Astrocyte (in vitro differentiated cells and primary cell): Measurements from ENCODE around the gene MBNL2. TPM values are rescaled to one million over a fixed set of nuclear protein-coding genes. Genes with fewer than 3 reads are reported as not detected.

Experiments used
- DNase-seq: peaks from one replicate; pipeline ENCODE4 v3.0.0-alpha.2; 2010; ENCODE audit warnings: low read depth
- FAIRE-seq: peaks from 2 replicates; lab custom pipeline; 2011; peaks lifted over from hg19 to GRCh38; lab: Jason Lieb, UNC
- H2AFZ ChIP-seq: 2 replicates; pipeline ENCODE4 v1.6.0; 2012; ENCODE audit warnings: low read depth, low read length, inconsistent platforms
- H3K27ac ChIP-seq: 2 replicates; pipeline ENCODE4 v1.5.1; 2011; ENCODE audit warnings: low read depth, low read length, inconsistent platforms
- H3K27me3 ChIP-seq: 2 replicates; pipeline ENCODE4 v1.6.0; 2011; ENCODE audit warnings: low read length, inconsistent platforms; ENCODE audit not compliant: insufficient read depth
- H3K36me3 ChIP-seq: 2 replicates; pipeline ENCODE4 v1.5.1; 2011; ENCODE audit warnings: low read length, inconsistent platforms; ENCODE audit not compliant: insufficient read depth
- H3K4me1 ChIP-seq: 2 replicates; pipeline ENCODE4 v1.5.1; 2011; ENCODE audit warnings: low read length, inconsistent platforms; ENCODE audit not compliant: insufficient read depth
- H3K4me2 ChIP-seq: 2 replicates; pipeline ENCODE4 v1.6.0; 2012; ENCODE audit warnings: low read length, inconsistent platforms
- H3K4me3 ChIP-seq: 2 replicates; pipeline ENCODE4 v1.5.1; 2011; ENCODE audit warnings: low read depth, mild to moderate bottlenecking, low read length, inconsistent platforms; ENCODE audit not compliant: insufficient read depth
- H3K79me2 ChIP-seq: 2 replicates; pipeline ENCODE4 v1.6.0; 2012; ENCODE audit warnings: mild to moderate bottlenecking, low read length, inconsistent platforms; ENCODE audit not compliant: insufficient read depth
- H3K9ac ChIP-seq: 2 replicates; pipeline ENCODE4 v1.6.0; 2012; ENCODE audit warnings: mild to moderate bottlenecking, low read length, inconsistent platforms
- H3K9me3 ChIP-seq: 2 replicates; pipeline ENCODE4 v1.5.1; 2012; ENCODE audit warnings: low read depth, mild to moderate bottlenecking, low read length, inconsistent platforms; ENCODE audit not compliant: insufficient read depth
- H4K20me1 ChIP-seq: 2 replicates; pipeline ENCODE4 v1.6.0; 2012; ENCODE audit warnings: low read length, inconsistent platforms; ENCODE audit not compliant: insufficient read depth
- H3K27ac Mint-ChIP-seq: one replicate; pipeline ENCODE4 v1.8.0; 2021; ENCODE audit warnings: mild to moderate bottlenecking, mixed read lengths; ENCODE audit not compliant: unreplicated experiment
- H3K27me3 Mint-ChIP-seq: one replicate; pipeline ENCODE4 v1.8.0; 2021; ENCODE audit warnings: low read depth, mixed read lengths; ENCODE audit not compliant: unreplicated experiment
- H3K36me3 Mint-ChIP-seq: one replicate; pipeline ENCODE4 v1.8.0; 2021; ENCODE audit warnings: low read depth, mixed read lengths; ENCODE audit not compliant: unreplicated experiment
- H3K4me1 Mint-ChIP-seq: one replicate; pipeline ENCODE4 v1.8.0; 2021; ENCODE audit warnings: low read depth, mixed read lengths; ENCODE audit not compliant: unreplicated experiment
- H3K4me3 Mint-ChIP-seq: one replicate; pipeline ENCODE4 v1.8.0; 2021; ENCODE audit warnings: mild to moderate bottlenecking, moderate library complexity, mixed read lengths; ENCODE audit not compliant: unreplicated experiment
- H3K9me3 Mint-ChIP-seq: one replicate; pipeline ENCODE4 v1.8.0; 2021; ENCODE audit warnings: mild to moderate bottlenecking, mixed read lengths; ENCODE audit not compliant: unreplicated experiment
- EZH2 ChIP-seq: IDR thresholded peaks from 2 replicates; pipeline ENCODE4 v1.6.1; 2012; ENCODE audit warnings: mild to moderate bottlenecking, low read length, inconsistent platforms; ENCODE audit not compliant: insufficient read depth
- total RNA-seq: library from RNA; stranded (reverse); gene quantifications from 2 replicates; pipeline ENCODE4 v1.2.1, GENCODE V29; 2021
- TF ChIP-seq, protein P1 (sequence below): IDR thresholded peaks from 2 replicates; pipeline ENCODE4 v1.5.1; 2011; ENCODE audit warnings: low read depth, mild to moderate bottlenecking, inconsistent platforms, low read length, moderate library complexity; ENCODE audit not compliant: insufficient read depth

The MBNL2 gene
- total RNA-seq, 1 donor from 2014 or later, result 66.5 TPM

DNA sequence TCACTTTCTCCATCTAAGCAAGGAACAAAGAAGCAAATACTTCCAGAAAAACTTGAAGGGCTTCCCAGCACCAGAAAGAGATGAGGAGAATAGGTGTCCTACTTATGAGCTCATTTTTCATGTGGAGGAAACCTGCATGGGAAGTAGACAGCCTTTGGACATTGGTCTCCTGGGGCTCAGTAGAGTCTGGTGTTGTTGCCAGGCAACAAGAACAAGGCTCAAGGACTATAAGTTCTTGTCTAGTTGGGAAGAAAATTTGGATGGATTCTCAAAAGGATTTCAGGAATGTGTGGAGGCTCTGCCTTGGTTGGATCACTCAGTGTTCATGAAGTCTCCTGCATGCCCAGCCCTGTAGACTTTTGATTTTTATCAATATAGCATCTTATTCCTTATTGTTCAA is 84.5 kb downstream of the MBNL2 start:
- Histone ChIP-seq H3K9me3 (no peaks in the 10 kb centered on the region), H3K27ac (peak overlapping the region; percentile 76), H3K4me2 (peak overlapping the region; percentile 77), H3K27me3 (no peaks in the 10 kb centered on the region), H3K4me3 (no peak overlapping the region), H3K79me2 (peaks cover 77% of the 10 kb centered on the region), H3K4me1 (peaks cover 39% of the 10 kb centered on the region), H4K20me1 (peaks cover 42% of the 10 kb centered on the region), H3K9ac (no peak overlapping the region), H2AFZ (no peak overlapping the region), H3K36me3 (no peaks in the 10 kb centered on the region)
- Mint-ChIP-seq H3K4me3 (no peak overlapping the region), H3K9me3 (no peaks in the 10 kb centered on the region), H3K27me3 (no peaks in the 10 kb centered on the region), H3K36me3 (peaks cover 5% of the 10 kb centered on the region), H3K27ac (no peak overlapping the region), H3K4me1 (peaks cover 41% of the 10 kb centered on the region)
- DNase-seq (no peak), FAIRE-seq (no peak)
- no peak for TF ChIP-seq EZH2
- TF ChIP-seq, protein P1, sequence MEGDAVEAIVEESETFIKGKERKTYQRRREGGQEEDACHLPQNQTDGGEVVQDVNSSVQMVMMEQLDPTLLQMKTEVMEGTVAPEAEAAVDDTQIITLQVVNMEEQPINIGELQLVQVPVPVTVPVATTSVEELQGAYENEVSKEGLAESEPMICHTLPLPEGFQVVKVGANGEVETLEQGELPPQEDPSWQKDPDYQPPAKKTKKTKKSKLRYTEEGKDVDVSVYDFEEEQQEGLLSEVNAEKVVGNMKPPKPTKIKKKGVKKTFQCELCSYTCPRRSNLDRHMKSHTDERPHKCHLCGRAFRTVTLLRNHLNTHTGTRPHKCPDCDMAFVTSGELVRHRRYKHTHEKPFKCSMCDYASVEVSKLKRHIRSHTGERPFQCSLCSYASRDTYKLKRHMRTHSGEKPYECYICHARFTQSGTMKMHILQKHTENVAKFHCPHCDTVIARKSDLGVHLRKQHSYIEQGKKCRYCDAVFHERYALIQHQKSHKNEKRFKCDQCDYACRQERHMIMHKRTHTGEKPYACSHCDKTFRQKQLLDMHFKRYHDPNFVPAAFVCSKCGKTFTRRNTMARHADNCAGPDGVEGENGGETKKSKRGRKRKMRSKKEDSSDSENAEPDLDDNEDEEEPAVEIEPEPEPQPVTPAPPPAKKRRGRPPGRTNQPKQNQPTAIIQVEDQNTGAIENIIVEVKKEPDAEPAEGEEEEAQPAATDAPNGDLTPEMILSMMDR, result no peak

DNA sequence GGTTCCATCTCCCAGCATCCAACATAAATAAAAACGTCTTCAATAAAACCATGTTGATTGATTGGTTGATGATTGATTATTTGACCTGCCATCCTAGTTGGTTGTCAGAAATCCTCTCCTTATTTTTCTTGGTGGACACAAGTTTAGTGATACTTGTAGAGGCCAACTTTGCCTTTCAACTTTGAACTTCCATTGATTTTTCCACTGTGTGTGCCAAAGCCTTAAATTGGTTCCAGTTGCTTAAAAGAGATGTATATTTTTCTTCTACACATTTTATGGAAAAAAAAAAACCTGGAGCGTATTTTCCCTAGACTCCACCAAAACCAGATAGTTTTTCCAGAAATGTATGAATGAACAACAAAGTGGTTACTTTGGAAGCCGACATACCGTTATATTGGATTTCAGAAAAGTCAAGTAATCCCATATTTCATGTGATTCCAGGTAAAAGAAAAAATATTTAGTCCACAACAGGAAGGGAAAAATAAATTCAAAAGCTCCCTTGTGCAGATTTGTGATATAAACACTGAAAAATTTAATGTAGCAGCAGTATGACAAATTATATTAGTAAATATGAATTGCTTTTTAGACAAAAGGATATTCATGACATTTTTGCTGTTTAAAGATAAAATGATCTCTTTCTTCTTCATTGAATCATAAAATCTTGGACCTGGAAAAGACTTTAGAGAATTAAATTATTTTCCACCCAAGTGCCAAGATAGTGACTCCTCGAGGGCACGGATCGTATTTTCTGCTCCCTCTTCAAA is 85.2 kb downstream of the MBNL2 start:
- Histone ChIP-seq H3K9me3 (no peaks in the 10 kb centered on the region), H4K20me1 (peaks cover 36% of the 10 kb centered on the region), H3K4me3 (peak overlapping the region; percentile 13), H3K36me3 (no peaks in the 10 kb centered on the region), H3K79me2 (peaks cover 77% of the 10 kb centered on the region), H3K4me2 (peak overlapping the region; percentile 77), H3K4me1 (peaks cover 39% of the 10 kb centered on the region), H3K27ac (peak overlapping the region; percentile 76), H3K27me3 (no peaks in the 10 kb centered on the region), H2AFZ (no peak overlapping the region), H3K9ac (peak overlapping the region; percentile 66)
- Mint-ChIP-seq H3K4me1 (peaks cover 44% of the 10 kb centered on the region), H3K9me3 (no peaks in the 10 kb centered on the region), H3K27ac (peak overlapping the region; percentile 76), H3K4me3 (no peak overlapping the region), H3K27me3 (no peaks in the 10 kb centered on the region), H3K36me3 (peaks cover 6% of the 10 kb centered on the region)
- FAIRE-seq (peak; percentile 32), DNase-seq (no peak)
- no peak for TF ChIP-seq EZH2
- TF ChIP-seq, protein P1, result no peak
